OCI-LY3 (cell line): Measurements from ENCODE around the gene PIH1D1.

ENCODE experiments used
- EZH2phosphoT487 ChIP-seq: fragments of 200-600 bp; shearing (Covaris generic); IDR thresholded peaks from 2 replicates; pipeline ENCODE4 v1.6.1; 2018; ENCODE audit warnings: antibody characterized with exemption, mixed run types, low read depth
- TF ChIP-seq, protein P1 (sequence below): fragments of 200-600, 300-600 bp; sonication (generic); IDR thresholded peaks from 2 replicates; pipeline ENCODE4 v1.5.1; 2014; ENCODE audit warnings: antibody characterized with exemption, low read length, low read depth

DNA sequence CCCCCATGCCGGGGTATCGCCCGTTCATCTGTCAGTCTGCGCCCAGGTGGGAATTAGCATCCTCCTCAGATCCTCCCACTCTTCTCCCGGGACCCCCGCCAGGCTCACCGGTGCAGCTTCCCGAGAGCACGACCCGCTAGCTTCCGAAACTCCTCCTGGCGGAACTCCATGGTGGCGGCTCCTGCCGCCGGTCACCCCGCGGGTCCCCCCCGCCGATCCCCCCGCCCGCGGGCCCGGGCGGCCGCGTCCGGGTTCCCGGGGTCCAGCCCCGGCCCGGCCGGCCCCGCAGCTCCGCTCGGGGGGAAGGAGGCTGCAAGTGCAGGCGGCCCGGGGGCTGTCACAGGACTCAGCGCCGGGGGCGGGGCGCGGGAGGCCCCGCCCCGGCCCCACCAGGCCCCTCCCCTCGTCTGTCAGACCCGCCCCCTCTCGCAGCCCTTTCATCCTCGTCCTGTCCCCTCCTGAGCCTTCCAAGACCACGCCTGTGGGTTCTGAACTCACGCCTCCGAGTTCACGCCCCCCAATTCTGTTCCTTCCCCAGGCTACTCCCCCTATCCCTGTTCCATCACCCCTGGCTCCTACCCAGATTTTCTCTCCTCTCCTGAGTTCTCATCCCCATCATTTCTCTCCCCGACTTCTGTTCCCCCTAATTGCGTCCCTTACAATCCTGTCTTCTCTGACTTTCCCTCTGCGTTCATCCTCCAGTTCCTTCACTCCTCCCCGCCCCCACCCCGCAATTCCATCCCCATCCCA lies 10.2 kb downstream of the PIH1D1 start, which contains the start of gene SLC17A7:
- TF ChIP-seq, protein P1, sequence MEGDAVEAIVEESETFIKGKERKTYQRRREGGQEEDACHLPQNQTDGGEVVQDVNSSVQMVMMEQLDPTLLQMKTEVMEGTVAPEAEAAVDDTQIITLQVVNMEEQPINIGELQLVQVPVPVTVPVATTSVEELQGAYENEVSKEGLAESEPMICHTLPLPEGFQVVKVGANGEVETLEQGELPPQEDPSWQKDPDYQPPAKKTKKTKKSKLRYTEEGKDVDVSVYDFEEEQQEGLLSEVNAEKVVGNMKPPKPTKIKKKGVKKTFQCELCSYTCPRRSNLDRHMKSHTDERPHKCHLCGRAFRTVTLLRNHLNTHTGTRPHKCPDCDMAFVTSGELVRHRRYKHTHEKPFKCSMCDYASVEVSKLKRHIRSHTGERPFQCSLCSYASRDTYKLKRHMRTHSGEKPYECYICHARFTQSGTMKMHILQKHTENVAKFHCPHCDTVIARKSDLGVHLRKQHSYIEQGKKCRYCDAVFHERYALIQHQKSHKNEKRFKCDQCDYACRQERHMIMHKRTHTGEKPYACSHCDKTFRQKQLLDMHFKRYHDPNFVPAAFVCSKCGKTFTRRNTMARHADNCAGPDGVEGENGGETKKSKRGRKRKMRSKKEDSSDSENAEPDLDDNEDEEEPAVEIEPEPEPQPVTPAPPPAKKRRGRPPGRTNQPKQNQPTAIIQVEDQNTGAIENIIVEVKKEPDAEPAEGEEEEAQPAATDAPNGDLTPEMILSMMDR = no peak
- TF ChIP-seq EZH2phosphoT487 = no peak
